Measurements from ENCODE around the gene ODF2.

DNA sequence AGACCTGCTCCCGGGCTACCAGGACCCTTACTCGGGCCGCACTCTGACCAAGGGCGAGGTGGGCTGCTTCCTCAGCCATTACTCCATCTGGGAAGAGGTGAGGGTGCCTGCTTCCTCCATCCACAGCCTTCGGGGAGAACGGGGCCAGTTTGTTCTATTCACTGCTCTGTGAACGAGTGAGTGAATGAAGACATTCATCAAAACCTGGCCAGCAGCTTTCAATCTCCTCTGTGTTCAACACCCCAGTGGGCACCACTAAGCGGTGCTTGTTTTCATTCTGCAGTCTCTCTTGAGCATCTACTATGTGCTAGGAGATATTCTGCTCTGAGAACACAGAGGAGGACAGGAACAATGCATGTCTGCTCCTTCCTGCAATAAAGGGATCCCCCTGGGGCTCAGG, 24.6 kb upstream of the ODF2 start:
- TF ChIP-seq, protein P1, sequence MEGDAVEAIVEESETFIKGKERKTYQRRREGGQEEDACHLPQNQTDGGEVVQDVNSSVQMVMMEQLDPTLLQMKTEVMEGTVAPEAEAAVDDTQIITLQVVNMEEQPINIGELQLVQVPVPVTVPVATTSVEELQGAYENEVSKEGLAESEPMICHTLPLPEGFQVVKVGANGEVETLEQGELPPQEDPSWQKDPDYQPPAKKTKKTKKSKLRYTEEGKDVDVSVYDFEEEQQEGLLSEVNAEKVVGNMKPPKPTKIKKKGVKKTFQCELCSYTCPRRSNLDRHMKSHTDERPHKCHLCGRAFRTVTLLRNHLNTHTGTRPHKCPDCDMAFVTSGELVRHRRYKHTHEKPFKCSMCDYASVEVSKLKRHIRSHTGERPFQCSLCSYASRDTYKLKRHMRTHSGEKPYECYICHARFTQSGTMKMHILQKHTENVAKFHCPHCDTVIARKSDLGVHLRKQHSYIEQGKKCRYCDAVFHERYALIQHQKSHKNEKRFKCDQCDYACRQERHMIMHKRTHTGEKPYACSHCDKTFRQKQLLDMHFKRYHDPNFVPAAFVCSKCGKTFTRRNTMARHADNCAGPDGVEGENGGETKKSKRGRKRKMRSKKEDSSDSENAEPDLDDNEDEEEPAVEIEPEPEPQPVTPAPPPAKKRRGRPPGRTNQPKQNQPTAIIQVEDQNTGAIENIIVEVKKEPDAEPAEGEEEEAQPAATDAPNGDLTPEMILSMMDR (IDR thresholded peaks at IDR 0.05; ENCODE audit: low read depth, low read length): no peak
- no peak for TF ChIP-seq EZH2phosphoT487 (IDR thresholded peaks at IDR 0.05; ENCODE audit: low read depth)

All from OCI-LY3 (cell line).